Vagina (tissue), 2 donors: ENCODE measurements around the gene BSCL2. TPM values are rescaled to one million over a fixed set of nuclear protein-coding genes. Genes with fewer than 3 reads are reported as not detected.

Experiments used
- DNase-seq, 2 donors: peaks; one replicate each; pipeline ENCODE4 v3.0.0-alpha.2; 2017; ENCODE audit errors: extremely low spot score in 2 of 2
- H3K27ac ChIP-seq: fragments of 200-600 bp; sonication (generic); one replicate; pipeline ENCODE4 v1.5.1; 2019
- H3K27me3 ChIP-seq: fragments of 200-600 bp; sonication (generic); one replicate; pipeline ENCODE4 v1.5.1; 2019
- H3K36me3 ChIP-seq, 2 donors: fragments of 200-600 bp; sonication (generic); one replicate each; pipeline ENCODE4 v1.5.1; 2017 to 2019
- H3K4me1 ChIP-seq: fragments of 200-600 bp; sonication (generic); one replicate; pipeline ENCODE4 v1.5.1; 2019
- H3K4me3 ChIP-seq, 2 donors: fragments of 200-600 bp; sonication (generic); 1 replicate in 1 of 2; 2 replicates in 1 of 2; pipeline ENCODE4 v1.5.1; 2016 to 2019
- H3K9me3 ChIP-seq: fragments of 200-600 bp; sonication (generic); one replicate; pipeline ENCODE4 v1.5.1; 2019
- POLR2A ChIP-seq, 2 donors: fragments of 450-650 bp; IDR thresholded peaks; one replicate each; pipeline ENCODE4 v1.6.1; 2017; ENCODE audit warnings: antibody characterized with exemption in 2 of 2, mild to moderate bottlenecking in 2 of 2, moderate library complexity in 2 of 2
- POLR2AphosphoS5 ChIP-seq, 2 donors: sonication (generic); formaldehyde crosslinking; IDR thresholded peaks; one replicate each; pipeline ENCODE4 v1.9.0; 2017; ENCODE audit warnings: antibody characterized with exemption in 2 of 2, mild to moderate bottlenecking in 2 of 2, low read depth in 1 of 2; ENCODE audit not compliant: insufficient read depth in 1 of 2
- intact Hi-C: fragments of 100-400 bp; cut with DNase I; formaldehyde crosslinking; loops from one replicate; pipeline ENCODE4 v1.15.1; 2023
- total RNA-seq: library from RNA; depleted of rRNA; stranded (reverse); fragments of >200 nt; gene quantifications from one replicate; pipeline ENCODE4 v1.2.3, GENCODE V29; 2016
- TF ChIP-seq, protein P1 (sequence below), 3 experiments: fragments of 450-650 bp in 2 of 3; fragments of 200-600 bp in 1 of 3; sonication (generic) in 1 of 3; IDR thresholded peaks; one replicate each; pipeline ENCODE4 v1.5.1; 2017 to 2019; ENCODE audit warnings: antibody characterized with exemption in 3 of 3, mild to moderate bottlenecking in 2 of 3, moderate library complexity in 2 of 3

Gene BSCL2
- total RNA-seq, 1 donor from 2014 or later: 74.9 TPM

DNA sequence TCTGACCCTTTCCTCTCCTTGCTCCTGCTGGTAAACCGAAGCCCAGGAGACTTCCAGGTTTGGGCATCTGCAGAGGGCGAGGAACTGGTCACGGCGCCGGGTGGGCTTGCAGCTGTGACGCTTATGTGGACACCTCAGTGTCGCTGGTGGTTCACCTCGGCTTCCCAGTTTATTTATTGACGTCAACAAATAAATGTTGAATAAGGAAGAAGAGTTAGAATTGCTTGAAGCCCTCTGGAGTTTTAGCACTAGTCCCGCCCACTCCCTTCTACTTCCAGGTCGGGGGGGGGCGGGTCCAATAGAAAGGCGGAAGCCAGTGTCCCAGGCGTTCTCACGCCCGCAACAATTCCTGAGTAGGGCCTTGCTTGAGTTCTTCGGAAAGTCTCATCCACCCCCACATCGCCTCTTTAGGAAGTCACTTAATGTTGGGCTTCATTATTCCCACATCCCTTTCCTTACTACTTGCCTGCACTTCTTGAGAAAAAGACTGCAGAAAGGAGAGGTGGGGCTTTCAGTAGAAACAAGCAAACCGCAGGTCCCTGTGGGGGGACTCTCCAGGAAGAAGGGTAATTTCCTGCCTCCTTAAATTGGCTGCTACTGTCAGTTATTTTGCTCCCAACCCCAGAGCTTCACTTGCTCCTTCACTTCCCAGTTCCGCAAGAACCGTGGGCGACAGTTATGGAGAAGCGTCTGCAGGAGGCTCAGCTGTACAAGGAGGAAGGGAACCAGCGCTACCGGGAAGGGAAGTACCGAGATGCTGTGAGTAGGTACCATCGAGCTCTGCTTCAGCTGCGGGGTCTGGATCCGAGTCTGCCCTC lies 21.2 kb upstream of the BSCL2 start, which contains the start of gene TTC9C:
TSS of gene TTC9C (plus strand) at position 316 of the 818 bp plus-strand sequence. CDS start at position 679, 363 bp downstream.
- Histone ChIP-seq H3K36me3 (peaks cover 0 to 16% of the 10 kb centered on the region in 2 donors), H3K27ac (peak within 1 kb of the TSS; percentile 93), H3K9me3 (no peaks in the 10 kb centered on the region), H3K27me3 (no peaks in the 10 kb centered on the region), H3K4me1 (peaks cover 57% of the 10 kb centered on the region), H3K4me3 (peak within 1 kb of the TSS; percentile 71 to 90)
- TF ChIP-seq POLR2A (IDR thresholded peaks at IDR 0.05) (peak in 1 of 2 donors; percentile 77), POLR2AphosphoS5 (IDR thresholded peaks at IDR 0.05; ENCODE audit: insufficient read depth in 1 of 2, low read depth in 1 of 2) (peak; percentile 74 to 79)
- TF ChIP-seq, protein P1, sequence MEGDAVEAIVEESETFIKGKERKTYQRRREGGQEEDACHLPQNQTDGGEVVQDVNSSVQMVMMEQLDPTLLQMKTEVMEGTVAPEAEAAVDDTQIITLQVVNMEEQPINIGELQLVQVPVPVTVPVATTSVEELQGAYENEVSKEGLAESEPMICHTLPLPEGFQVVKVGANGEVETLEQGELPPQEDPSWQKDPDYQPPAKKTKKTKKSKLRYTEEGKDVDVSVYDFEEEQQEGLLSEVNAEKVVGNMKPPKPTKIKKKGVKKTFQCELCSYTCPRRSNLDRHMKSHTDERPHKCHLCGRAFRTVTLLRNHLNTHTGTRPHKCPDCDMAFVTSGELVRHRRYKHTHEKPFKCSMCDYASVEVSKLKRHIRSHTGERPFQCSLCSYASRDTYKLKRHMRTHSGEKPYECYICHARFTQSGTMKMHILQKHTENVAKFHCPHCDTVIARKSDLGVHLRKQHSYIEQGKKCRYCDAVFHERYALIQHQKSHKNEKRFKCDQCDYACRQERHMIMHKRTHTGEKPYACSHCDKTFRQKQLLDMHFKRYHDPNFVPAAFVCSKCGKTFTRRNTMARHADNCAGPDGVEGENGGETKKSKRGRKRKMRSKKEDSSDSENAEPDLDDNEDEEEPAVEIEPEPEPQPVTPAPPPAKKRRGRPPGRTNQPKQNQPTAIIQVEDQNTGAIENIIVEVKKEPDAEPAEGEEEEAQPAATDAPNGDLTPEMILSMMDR (IDR thresholded peaks at IDR 0.05): peak in 1 of 3 experiments; percentile 2
- intact Hi-C loops: loop anchor here (5.0 kb wide), 1 partner anchor 44 kb away; the partner anchor contains the start of gene TAF6L
- DNase-seq: peak in 1 of 2 donors; percentile 96

DNA sequence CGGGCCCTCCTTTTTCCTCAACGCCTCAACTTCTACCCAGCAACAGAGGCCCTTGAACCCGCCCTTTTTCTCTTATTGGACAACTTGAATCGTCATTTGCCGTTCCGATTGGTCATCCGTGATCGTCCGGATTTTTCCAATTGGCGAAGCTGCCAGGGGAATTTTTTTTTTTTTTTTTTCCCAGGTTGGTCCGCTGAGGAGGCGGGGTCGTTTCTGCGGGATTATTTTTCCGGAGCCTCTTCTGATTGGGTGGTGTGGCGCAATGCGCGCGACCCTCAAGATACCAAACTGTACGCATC lies 20.6 kb upstream of the BSCL2 start:
- Histone ChIP-seq H3K9me3 (no peaks in the 10 kb centered on the region), H3K36me3 (peaks cover 0 to 18% of the 10 kb centered on the region in 2 donors), H3K4me1 (peaks cover 58% of the 10 kb centered on the region), H3K27me3 (no peaks in the 10 kb centered on the region), H3K27ac (peak overlapping the region; percentile 93), H3K4me3 (peak overlapping the region; percentile 71 to 90)
- TF ChIP-seq POLR2AphosphoS5 (IDR thresholded peaks at IDR 0.05; ENCODE audit: insufficient read depth in 1 of 2, low read depth in 1 of 2): no peak
- TF ChIP-seq, protein P1 (IDR thresholded peaks at IDR 0.05): no peak
- TF ChIP-seq POLR2A (IDR thresholded peaks at IDR 0.05): no peak
- no peak for DNase-seq
- intact Hi-C loops: loop anchor here (5.0 kb wide), 1 partner anchor 44 kb away; the partner anchor contains the start of gene TAF6L

DNA sequence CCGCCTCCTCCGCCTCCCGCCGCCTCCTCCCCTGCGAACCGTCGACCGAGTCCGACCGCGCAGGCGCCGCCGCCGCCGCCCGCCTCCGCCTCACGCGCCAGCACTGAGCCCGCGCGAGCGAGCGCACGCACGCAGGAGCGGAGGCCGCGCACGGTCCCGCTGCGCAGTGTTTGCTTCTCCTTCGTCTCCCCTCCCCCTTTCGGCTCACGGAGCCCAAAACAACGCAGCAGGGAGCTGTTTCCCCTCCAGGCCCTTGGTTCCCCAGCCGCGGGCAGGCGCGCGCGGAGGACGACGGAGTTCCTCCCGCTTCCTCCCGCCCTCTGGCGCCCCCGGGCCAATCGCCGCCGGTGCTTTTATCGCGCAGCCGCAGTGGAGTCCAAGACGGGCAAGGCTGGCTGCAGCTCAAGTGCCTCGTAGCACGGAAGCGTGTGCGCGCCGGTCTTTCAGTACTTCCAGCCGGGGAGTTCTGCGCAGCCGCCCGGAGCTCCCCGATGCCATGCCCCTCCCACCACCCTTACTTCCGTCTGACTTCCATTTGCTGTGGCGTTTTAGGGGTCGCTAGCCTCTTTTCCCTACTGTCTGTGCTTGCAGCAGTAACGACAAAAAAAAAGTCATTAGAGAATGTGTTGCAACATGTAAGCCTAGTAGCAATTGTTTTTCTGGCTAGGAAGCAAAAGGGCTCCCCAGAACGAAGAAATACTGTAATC lies 20.1 kb upstream of the BSCL2 start, which contains the start of gene HNRNPUL2:
TSS of gene HNRNPUL2 (minus strand) at position 293 of the 707 bp plus-strand sequence. CDS start 301 bp downstream, outside the sequence.
- peak in 1 of 2 donors; percentile 98 for DNase-seq
- intact Hi-C loops: loop anchor here (5.0 kb wide), 1 partner anchor 45 kb away; the partner anchor contains the start of gene TAF6L
- Histone ChIP-seq H3K9me3 (no peaks in the 10 kb centered on the region), H3K36me3 (peaks cover 3 to 18% of the 10 kb centered on the region in 2 donors), H3K4me1 (peaks cover 58% of the 10 kb centered on the region), H3K27me3 (no peaks in the 10 kb centered on the region), H3K27ac (peak within 1 kb of the TSS; percentile 93), H3K4me3 (peak within 1 kb of the TSS; percentile 71 to 90)
- TF ChIP-seq, protein P1 (IDR thresholded peaks at IDR 0.05): no peak
- TF ChIP-seq POLR2A (IDR thresholded peaks at IDR 0.05) (peak in 1 of 2 donors; percentile 88), POLR2AphosphoS5 (IDR thresholded peaks at IDR 0.05; ENCODE audit: insufficient read depth in 1 of 2, low read depth in 1 of 2) (peak; percentile 77 to 97)

DNA sequence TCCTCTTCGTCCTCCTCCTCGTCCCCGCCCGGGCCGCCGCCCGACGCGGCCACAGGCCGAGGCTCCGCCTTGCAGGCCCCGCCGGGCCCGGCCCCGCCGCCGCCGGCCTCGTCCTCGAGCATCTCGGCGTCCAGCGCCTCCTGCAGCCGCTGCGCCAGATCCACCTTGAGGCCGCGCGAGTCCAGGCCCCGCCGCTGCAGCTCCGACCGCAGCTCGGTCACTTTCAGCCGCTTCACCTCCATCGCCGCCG lies 19.6 kb upstream of the BSCL2 start:
- intact Hi-C loops: loop anchor here (5.0 kb wide), 1 partner anchor 45 kb away; the partner anchor contains the start of gene TAF6L
- Histone ChIP-seq H3K4me1 (peaks cover 58% of the 10 kb centered on the region), H3K4me3 (peak overlapping the region; percentile 71 to 90), H3K36me3 (peaks cover 5 to 22% of the 10 kb centered on the region in 2 donors), H3K27me3 (no peaks in the 10 kb centered on the region), H3K27ac (peak overlapping the region; percentile 93), H3K9me3 (no peaks in the 10 kb centered on the region)
- TF ChIP-seq, protein P1 (IDR thresholded peaks at IDR 0.05): no peak
- no peak for TF ChIP-seq POLR2A (IDR thresholded peaks at IDR 0.05)
- no peak for TF ChIP-seq POLR2AphosphoS5 (IDR thresholded peaks at IDR 0.05; ENCODE audit: insufficient read depth in 1 of 2, low read depth in 1 of 2)
- no peak for DNase-seq
